ENCODE results near the gene RESP18. TPM values are rescaled to one million over a fixed set of nuclear protein-coding genes. Genes with fewer than 3 reads are reported as not detected.
A peak's percentile ranks its signal among the peaks of the same experiment; 100 is the strongest.

RESP18 gene
- total RNA-seq, 6 experiments from 2014 or later = not detected

GRCh38 chr2:219308142-219309101 lies 24.1 kb downstream of the RESP18 start:
- DNase-seq = peak; percentile 62
- Mint-ChIP-seq H3K36me3 (ENCODE audit: low read depth) (no peaks in the 10 kb centered on the region; the same call in 1 of the 2 replicates), H3K27me3 (ENCODE audit: insufficient read depth) (peaks cover 21% of the 10 kb centered on the region), H3K9me3 (no peaks in the 10 kb centered on the region), H3K27ac (peak overlapping the region; percentile 32), H3K4me1 (ENCODE audit: low read depth) (peaks cover 14% of the 10 kb centered on the region), H3K4me3 (peak overlapping the region; percentile 86)
- no peak for TF ChIP-seq CTCF (IDR thresholded peaks at IDR 0.05)

GRCh38 chr2:219306047-219306446 lies 26.5 kb downstream of the RESP18 start:
- no peak for TF ChIP-seq CTCF (IDR thresholded peaks at IDR 0.05)

GRCh38 chr2:219304223-219304622 lies 28.3 kb downstream of the RESP18 start:
- H3K4me3 Mint-ChIP-seq = no peak overlapping the region
- H3K36me3 Mint-ChIP-seq (ENCODE audit: low read depth) = no peaks in the 10 kb centered on the region
- peaks cover 14% of the 10 kb centered on the region for H3K4me1 Mint-ChIP-seq (ENCODE audit: low read depth)
- H3K27me3 Mint-ChIP-seq (ENCODE audit: insufficient read depth) = peaks cover 8% of the 10 kb centered on the region
- TF ChIP-seq CTCF (IDR thresholded peaks at IDR 0.05) = no peak
- DNase-seq = no peak
- no peaks in the 10 kb centered on the region for H3K9me3 Mint-ChIP-seq
- no peak overlapping the region for H3K27ac Mint-ChIP-seq

More at GRCh38 chr2:219306047-219306446, 26.5 kb downstream of the RESP18 start:
- DNase-seq = no peak
- no peaks in the 10 kb centered on the region for H3K9me3 Mint-ChIP-seq
- peaks cover 20% of the 10 kb centered on the region for H3K27me3 Mint-ChIP-seq (ENCODE audit: insufficient read depth)
- H3K36me3 Mint-ChIP-seq (ENCODE audit: low read depth) = no peaks in the 10 kb centered on the region
- no peak overlapping the region for H3K27ac Mint-ChIP-seq
- H3K4me1 Mint-ChIP-seq (ENCODE audit: low read depth) = peaks cover 14% of the 10 kb centered on the region
- H3K4me3 Mint-ChIP-seq = no peak overlapping the region

- H3K9me3 Mint-ChIP-seq = no peaks in the 10 kb centered on the region
- peaks cover under 1% of the 10 kb centered on the region; the same call in 1 of the 2 replicates for H3K4me1 Mint-ChIP-seq (ENCODE audit: low read depth)
- H3K4me3 Mint-ChIP-seq = no peak overlapping the region
- TF ChIP-seq CTCF (IDR thresholded peaks at IDR 0.05) = no peak
- H3K27me3 Mint-ChIP-seq (ENCODE audit: insufficient read depth) = peaks cover 4% of the 10 kb centered on the region
- no peaks in the 10 kb centered on the region for H3K36me3 Mint-ChIP-seq (ENCODE audit: low read depth)
- no peak overlapping the region for H3K27ac Mint-ChIP-seq
- no peak for DNase-seq
Observed at GRCh38 chr2:219302412-219302968, 30.1 kb downstream of the RESP18 start.

GRCh38 chr2:219300022-219300421 lies 32.5 kb downstream of the RESP18 start:
- TF ChIP-seq CTCF (IDR thresholded peaks at IDR 0.05) = no peak
- H3K9me3 Mint-ChIP-seq = no peaks in the 10 kb centered on the region
- H3K4me3 Mint-ChIP-seq = no peak overlapping the region
- no peak overlapping the region for H3K27ac Mint-ChIP-seq
- H3K4me1 Mint-ChIP-seq (ENCODE audit: low read depth) = no peaks in the 10 kb centered on the region; the same call in 1 of the 2 replicates
- H3K27me3 Mint-ChIP-seq (ENCODE audit: insufficient read depth) = peaks cover 4% of the 10 kb centered on the region
- no peak for DNase-seq
- H3K36me3 Mint-ChIP-seq (ENCODE audit: low read depth) = no peaks in the 10 kb centered on the region

Measured in HFFc6 (cell line).